LNCaP clone FGC (cell line): ENCODE data around the gene ORAI2.
"Not testable (repeated sequence)": the region's sequence is repeated elsewhere in the genome, so short reads cannot be mapped to it uniquely, and the experiment has no call there.

Experiments used
- DNase-seq: peaks from one replicate; pipeline ENCODE4 v3.0.0-alpha.2; 2011; ENCODE audit warnings: low read depth
- H3K4me3 ChIP-seq: 2 replicates; pipeline ENCODE4 v1.5.1; 2011; ENCODE audit warnings: mild to moderate bottlenecking, low read depth, low read length, control low read depth
- CTCF ChIP-seq: IDR thresholded peaks from 2 replicates; pipeline ENCODE4 v1.5.1; 2012; ENCODE audit warnings: mild to moderate bottlenecking; ENCODE audit not compliant: control insufficient read depth, insufficient read depth; ENCODE audit errors: extremely low read depth

The ORAI2 gene

GRCh38 chr7:102469351-102469971 is 36.1 kb downstream of the ORAI2 start:
- DNase-seq, result no peak
- no peak for TF ChIP-seq CTCF
- H3K4me3 ChIP-seq, result no peak overlapping the region

- no peak for DNase-seq
- 0 out of 2 replicates have a peak, but pooled peaks have one; percentile 2 for TF ChIP-seq CTCF
These were observed 36.8 kb downstream of the ORAI2 start for GRCh38 chr7:102469972-102470825.

DNA sequence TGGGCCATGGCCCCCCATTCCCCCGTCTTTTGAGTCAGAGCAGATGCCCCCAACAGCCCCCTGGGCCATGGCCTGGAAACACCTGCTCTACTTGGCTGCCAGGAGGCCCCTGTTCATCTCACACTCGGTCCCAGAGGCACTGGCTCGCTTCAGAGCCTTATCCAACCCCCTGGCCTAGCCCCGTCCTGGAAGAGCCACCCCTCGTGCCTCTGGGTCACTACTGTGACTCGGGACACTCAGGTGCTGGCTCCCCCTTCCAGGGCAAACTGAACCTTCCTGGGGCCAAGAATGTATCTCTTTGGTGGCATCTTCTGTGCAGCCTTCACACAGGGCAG is 38.4 kb downstream of the ORAI2 start:
- TF ChIP-seq CTCF, result no peak
- no peak overlapping the region for H3K4me3 ChIP-seq
- no peak for DNase-seq

More at GRCh38 chr7:102469972-102470825, 36.8 kb downstream of the ORAI2 start:
- no peak overlapping the region for H3K4me3 ChIP-seq

GRCh38 chr7:102472126-102473041 is 39.0 kb downstream of the ORAI2 start:
- DNase-seq, result no peak
- no peak overlapping the region for H3K4me3 ChIP-seq
- no peak for TF ChIP-seq CTCF

GRCh38 chr7:102473271-102473991 is 40.1 kb downstream of the ORAI2 start:
- H3K4me3 ChIP-seq, result no peak overlapping the region
- DNase-seq, result no peak
- no peak for TF ChIP-seq CTCF

DNA sequence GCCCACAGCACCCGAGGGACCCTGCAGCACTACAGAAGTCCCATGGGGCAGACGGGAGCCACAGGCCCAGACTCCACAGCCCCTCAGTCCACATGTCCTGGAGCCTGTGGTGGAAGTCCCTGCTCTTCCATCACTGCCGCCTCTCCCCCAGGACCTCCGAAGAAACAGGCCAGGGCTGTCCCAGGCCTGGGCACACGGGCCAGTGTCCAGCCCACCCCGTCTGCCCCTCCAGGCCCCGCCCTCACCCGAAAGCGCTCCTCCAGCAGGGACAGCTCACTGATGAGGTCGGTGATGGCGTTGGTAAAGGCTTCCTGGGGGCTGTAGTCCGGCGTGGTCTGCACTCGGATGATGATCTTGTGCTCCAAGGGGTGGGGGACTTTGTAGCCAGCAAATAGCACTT is 40.7 kb downstream of the ORAI2 start:
- not testable (repeated sequence) for DNase-seq, H3K4me3 ChIP-seq

DNA sequence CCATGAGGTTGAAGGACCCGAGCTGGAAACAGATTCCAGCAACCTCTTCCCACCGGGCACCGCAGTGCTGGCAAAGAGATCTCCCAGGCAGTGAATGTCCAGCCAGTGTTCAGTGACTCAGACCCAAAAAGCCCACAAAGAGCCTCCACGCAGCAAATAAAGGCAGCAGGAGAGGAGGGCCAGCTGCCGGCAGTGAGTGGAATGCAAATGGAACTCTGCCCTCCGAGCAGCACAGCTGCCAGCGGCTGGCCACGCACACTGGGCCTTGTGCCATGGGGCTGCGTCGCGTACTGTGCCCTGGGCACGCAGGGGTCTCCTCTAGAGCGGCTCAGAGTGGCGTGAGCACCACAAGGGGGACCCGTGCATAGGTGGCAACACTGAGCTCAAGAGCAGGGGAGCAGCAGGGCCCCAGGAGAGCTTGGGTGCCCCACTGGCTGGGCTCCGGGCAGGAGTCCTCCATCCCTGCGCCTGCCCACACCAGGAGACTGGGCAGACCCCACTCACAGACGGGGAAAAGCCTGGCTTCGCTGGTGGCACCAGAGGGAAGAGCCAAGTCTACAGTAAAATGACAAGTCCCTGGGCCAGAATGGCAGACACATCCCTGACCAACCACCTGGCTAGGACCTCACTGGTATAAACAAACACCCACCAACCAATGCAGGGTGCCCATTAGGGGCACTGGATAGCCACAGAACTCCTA is 41.5 kb downstream of the ORAI2 start:
- not testable (repeated sequence) for H3K4me3 ChIP-seq, DNase-seq
